Measurements from ENCODE around the gene GRIP2.

GRIP2 gene

GRCh38 chr3:14548321-14548729 lies 8.2 kb upstream of the GRIP2 start:
- DNase-seq (ENCODE audit: extremely low read depth, low read depth), result peak; percentile 32
- TF ChIP-seq CTCF (IDR thresholded peaks at IDR 0.05; ENCODE audit: low read depth, low read length, missing control alignments), result peak; percentile 82
- H3K4me3 ChIP-seq (replicated peaks; ENCODE audit: low read depth, low read length), result no peak overlapping the region

GRCh38 chr3:14547693-14548092 lies 7.6 kb upstream of the GRIP2 start:
- H3K4me3 ChIP-seq (replicated peaks; ENCODE audit: low read depth, low read length), result no peak overlapping the region
- no peak for TF ChIP-seq CTCF (IDR thresholded peaks at IDR 0.05; ENCODE audit: low read depth, low read length, missing control alignments)
- DNase-seq (ENCODE audit: extremely low read depth, low read depth), result no peak

GRCh38 chr3:14546041-14546440 lies 5.9 kb upstream of the GRIP2 start:
- H3K4me3 ChIP-seq (replicated peaks; ENCODE audit: low read depth, low read length), result no peak overlapping the region
- TF ChIP-seq CTCF (IDR thresholded peaks at IDR 0.05; ENCODE audit: low read depth, low read length, missing control alignments), result no peak
- DNase-seq (ENCODE audit: extremely low read depth, low read depth), result no peak

GRCh38 chr3:14545251-14545635 lies 5.1 kb upstream of the GRIP2 start:
- no peak for TF ChIP-seq CTCF (IDR thresholded peaks at IDR 0.05; ENCODE audit: low read depth, low read length, missing control alignments)
- no peak for DNase-seq (ENCODE audit: extremely low read depth, low read depth)

GRCh38 chr3:14544282-14545250 lies 4.4 kb upstream of the GRIP2 start:
- no peak overlapping the region for H3K4me3 ChIP-seq (replicated peaks; ENCODE audit: low read depth, low read length)
- TF ChIP-seq CTCF (IDR thresholded peaks at IDR 0.05; ENCODE audit: low read depth, low read length, missing control alignments), result no peak
- DNase-seq (ENCODE audit: extremely low read depth, low read depth), result no peak

More at GRCh38 chr3:14545251-14545635, 5.1 kb upstream of the GRIP2 start:
- H3K4me3 ChIP-seq (replicated peaks; ENCODE audit: low read depth, low read length), result no peak overlapping the region

- no peak for DNase-seq (ENCODE audit: extremely low read depth, low read depth)
- no peak overlapping the region for H3K4me3 ChIP-seq (replicated peaks; ENCODE audit: low read depth, low read length)
- TF ChIP-seq CTCF (IDR thresholded peaks at IDR 0.05; ENCODE audit: low read depth, low read length, missing control alignments), result no peak
Observed at GRCh38 chr3:14543446-14543845, 3.3 kb upstream of the GRIP2 start.

Data from HFF-Myc (cell line).